HFFc6 (cell line): ENCODE measurements around the gene PALLD. TPM values are rescaled to one million over a fixed set of nuclear protein-coding genes. Genes with fewer than 3 reads are reported as not detected.

Experiments
- DNase-seq: peaks from one replicate; pipeline ENCODE4 v3.0.0-alpha.2; 2018
- H3K27ac Mint-ChIP-seq: 2 replicates; pipeline ENCODE4 v1.8.0; 2020; ENCODE audit warnings: mild to moderate bottlenecking, mixed read lengths
- H3K27me3 Mint-ChIP-seq: 2 replicates; pipeline ENCODE4 v1.8.0; 2021; ENCODE audit warnings: mild to moderate bottlenecking, moderate library complexity, mixed read lengths; ENCODE audit not compliant: insufficient read depth
- H3K36me3 Mint-ChIP-seq: 2 replicates; pipeline ENCODE4 v1.8.0; 2021; ENCODE audit warnings: low read depth, mixed read lengths
- H3K4me1 Mint-ChIP-seq: 2 replicates; pipeline ENCODE4 v1.8.0; 2020; ENCODE audit warnings: low read depth, mixed read lengths
- H3K4me3 Mint-ChIP-seq: 2 replicates; pipeline ENCODE4 v1.8.0; 2020; ENCODE audit warnings: mild to moderate bottlenecking, moderate library complexity, mixed read lengths
- H3K9me3 Mint-ChIP-seq: 2 replicates; pipeline ENCODE4 v1.8.0; 2020; ENCODE audit warnings: mild to moderate bottlenecking, mixed read lengths
- total RNA-seq, 6 experiments: library from RNA; stranded (reverse); fragmentation: NEBNext Ultra II Directional; extraction: Animal tissue kit (Norgen Biotek cat#: 25700); gene quantifications; 2 replicates in 1 of 6; 3 replicates in 5 of 6; pipeline ENCODE4 v1.2.3, GENCODE V29; 2021
- TF ChIP-seq, protein P1 (sequence below): fragments of 200-600 bp; sonication (generic); IDR thresholded peaks from 2 replicates; pipeline ENCODE4 v1.5.0; 2021; ENCODE audit warnings: antibody characterized with exemption, mild to moderate bottlenecking

PALLD gene
- total RNA-seq, 6 experiments from 2014 or later: 72.6 to 163 (median 149) TPM

GRCh38 chr4:168504526-168504925, 7.7 kb downstream of the PALLD start:
- Mint-ChIP-seq H3K36me3 (no peaks in the 10 kb centered on the region), H3K4me1 (peaks cover 10% of the 10 kb centered on the region)
- TF ChIP-seq, protein P1, sequence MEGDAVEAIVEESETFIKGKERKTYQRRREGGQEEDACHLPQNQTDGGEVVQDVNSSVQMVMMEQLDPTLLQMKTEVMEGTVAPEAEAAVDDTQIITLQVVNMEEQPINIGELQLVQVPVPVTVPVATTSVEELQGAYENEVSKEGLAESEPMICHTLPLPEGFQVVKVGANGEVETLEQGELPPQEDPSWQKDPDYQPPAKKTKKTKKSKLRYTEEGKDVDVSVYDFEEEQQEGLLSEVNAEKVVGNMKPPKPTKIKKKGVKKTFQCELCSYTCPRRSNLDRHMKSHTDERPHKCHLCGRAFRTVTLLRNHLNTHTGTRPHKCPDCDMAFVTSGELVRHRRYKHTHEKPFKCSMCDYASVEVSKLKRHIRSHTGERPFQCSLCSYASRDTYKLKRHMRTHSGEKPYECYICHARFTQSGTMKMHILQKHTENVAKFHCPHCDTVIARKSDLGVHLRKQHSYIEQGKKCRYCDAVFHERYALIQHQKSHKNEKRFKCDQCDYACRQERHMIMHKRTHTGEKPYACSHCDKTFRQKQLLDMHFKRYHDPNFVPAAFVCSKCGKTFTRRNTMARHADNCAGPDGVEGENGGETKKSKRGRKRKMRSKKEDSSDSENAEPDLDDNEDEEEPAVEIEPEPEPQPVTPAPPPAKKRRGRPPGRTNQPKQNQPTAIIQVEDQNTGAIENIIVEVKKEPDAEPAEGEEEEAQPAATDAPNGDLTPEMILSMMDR: no peak

GRCh38 chr4:168506014-168506413, 9.2 kb downstream of the PALLD start:
- Mint-ChIP-seq H3K9me3 (no peaks in the 10 kb centered on the region), H3K27ac (no peak overlapping the region), H3K36me3 (no peaks in the 10 kb centered on the region), H3K4me1 (peaks cover 19% of the 10 kb centered on the region), H3K4me3 (no peak overlapping the region), H3K27me3 (peaks cover 2% of the 10 kb centered on the region; the same call in 1 of the 2 replicates)
- TF ChIP-seq, protein P1: no peak
- no peak for DNase-seq

More at GRCh38 chr4:168504526-168504925, 7.7 kb downstream of the PALLD start:
- no peak overlapping the region for H3K27ac Mint-ChIP-seq
- peaks cover 2% of the 10 kb centered on the region; the same call in 1 of the 2 replicates for H3K27me3 Mint-ChIP-seq
- H3K4me3 Mint-ChIP-seq: no peak overlapping the region
- no peaks in the 10 kb centered on the region for H3K9me3 Mint-ChIP-seq
- DNase-seq: no peak

GRCh38 chr4:168507178-168507815, 10.4 kb downstream of the PALLD start:
- H3K9me3 Mint-ChIP-seq: no peaks in the 10 kb centered on the region
- no peak overlapping the region for H3K27ac Mint-ChIP-seq
- no peak for DNase-seq
- no peaks in the 10 kb centered on the region for H3K36me3 Mint-ChIP-seq
- H3K27me3 Mint-ChIP-seq: peaks cover 2% of the 10 kb centered on the region; the same call in 1 of the 2 replicates
- H3K4me3 Mint-ChIP-seq: no peak overlapping the region
- H3K4me1 Mint-ChIP-seq: peaks cover 19% of the 10 kb centered on the region
- TF ChIP-seq, protein P1: no peak

- TF ChIP-seq, protein P1: no peak
- Mint-ChIP-seq H3K9me3 (no peaks in the 10 kb centered on the region), H3K4me1 (peaks cover 18% of the 10 kb centered on the region), H3K4me3 (no peak overlapping the region), H3K27ac (no peak overlapping the region), H3K36me3 (no peaks in the 10 kb centered on the region), H3K27me3 (peaks cover 6% of the 10 kb centered on the region; the same call in 1 of the 2 replicates)
- DNase-seq: no peak
Measured at GRCh38 chr4:168508683-168509082, 11.8 kb downstream of the PALLD start.

DNA sequence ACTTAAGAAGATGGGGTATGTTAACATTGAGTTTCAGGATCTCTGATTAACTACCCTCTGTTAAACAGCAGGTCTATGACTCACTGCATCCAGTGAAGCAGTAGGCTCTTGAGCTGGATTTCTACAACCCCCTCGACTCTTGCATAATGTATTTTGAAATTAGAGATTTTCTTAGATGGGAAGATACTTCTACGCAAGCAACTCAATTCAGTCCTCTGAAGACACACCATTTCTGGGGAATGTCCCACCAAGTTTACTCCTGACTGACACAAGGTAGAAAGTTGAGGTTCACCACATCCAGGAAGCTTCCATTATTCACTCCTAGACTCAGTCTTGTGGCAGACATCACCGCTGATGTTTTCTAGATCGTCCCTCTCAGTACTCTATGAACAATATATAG, 12.9 kb downstream of the PALLD start:
- no peaks in the 10 kb centered on the region for H3K9me3 Mint-ChIP-seq
- TF ChIP-seq, protein P1: no peak
- peak; percentile 20 for DNase-seq
- no peak overlapping the region for H3K27ac Mint-ChIP-seq
- H3K36me3 Mint-ChIP-seq: no peaks in the 10 kb centered on the region
- peaks cover 19% of the 10 kb centered on the region for H3K4me1 Mint-ChIP-seq
- H3K4me3 Mint-ChIP-seq: no peak overlapping the region
- peaks cover 4% of the 10 kb centered on the region; the same call in 1 of the 2 replicates for H3K27me3 Mint-ChIP-seq
